ENCODE measurements around the gene PHEX. TPM values are rescaled to one million over a fixed set of nuclear protein-coding genes. Genes with fewer than 3 reads are reported as not detected.

The PHEX gene
- total RNA-seq, 4 donors from 2014 or later = 0.14 to 0.20 TPM; not detected in 2

GRCh38 chrX:22039541-22039940, 7.4 kb downstream of the PHEX start:
- no peak for DNase-seq
- in situ Hi-C loops (cut with MboI; ENCODE audit: low pct_ligation_motif_present in 1 of 4, low pct_unique_long_range_greater_than_20kb in 1 of 4, low sequenced_read_pairs in 3 of 4) = no loop called here
- intact Hi-C loops (cut with DNase I; ENCODE audit: low total_unique reads) = no loop called here
- 88% methylated on average over 6 of the region's 6 CpGs; no CpG with 5 or more reads in 1 of the 2 donors for WGBS, 2 donors (ENCODE audit: low coverage in 1 of 2)
- H3K27ac ChIP-seq = no peak overlapping the region
- TF ChIP-seq POLR2A (IDR thresholded peaks at IDR 0.05) (no peak), CTCF (IDR thresholded peaks at IDR 0.05) (no peak), EP300 (IDR thresholded peaks at IDR 0.05; ENCODE audit: low read depth) (no peak)
- no peaks in the 10 kb centered on the region for H3K9me3 ChIP-seq
- H3K4me3 ChIP-seq = no peak overlapping the region
- H3K36me3 ChIP-seq = no peaks in the 10 kb centered on the region
- no peaks in the 10 kb centered on the region for H3K4me1 ChIP-seq
- H3K27me3 ChIP-seq = no peaks in the 10 kb centered on the region

DNA sequence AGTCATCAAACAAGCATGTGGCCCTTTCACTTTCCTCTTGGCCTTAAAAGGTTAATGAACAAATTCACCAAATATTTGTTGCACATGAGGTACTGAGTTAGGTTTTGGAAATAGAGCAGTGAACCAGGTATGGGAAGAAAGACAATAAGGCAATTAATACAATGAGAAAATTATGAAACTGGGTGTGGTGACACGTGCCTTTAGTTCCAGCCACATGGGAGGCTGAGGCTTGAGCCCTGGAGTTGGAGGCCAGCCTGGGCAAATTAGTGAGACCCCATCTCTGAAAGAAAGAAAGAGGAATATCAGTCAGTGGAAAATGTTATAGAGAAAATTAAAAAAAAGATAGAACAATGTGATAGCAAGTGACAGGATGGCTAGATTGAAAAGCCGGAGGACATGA, 8.1 kb downstream of the PHEX start:
- intact Hi-C loops (cut with DNase I; ENCODE audit: low total_unique reads) = no loop called here
- H3K4me1 ChIP-seq = no peaks in the 10 kb centered on the region
- no peak for DNase-seq
- H3K9me3 ChIP-seq = no peaks in the 10 kb centered on the region
- H3K36me3 ChIP-seq = no peaks in the 10 kb centered on the region
- H3K27ac ChIP-seq = no peak overlapping the region
- in situ Hi-C loops (cut with MboI; ENCODE audit: low pct_ligation_motif_present in 1 of 4, low pct_unique_long_range_greater_than_20kb in 1 of 4, low sequenced_read_pairs in 3 of 4) = no loop called here
- WGBS, 2 donors (ENCODE audit: low coverage in 1 of 2) = 76 to 80% methylated on average over 2 of the region's 2 CpGs
- H3K27me3 ChIP-seq = no peaks in the 10 kb centered on the region
- no peak for TF ChIP-seq CTCF (IDR thresholded peaks at IDR 0.05)
- no peak for TF ChIP-seq POLR2A (IDR thresholded peaks at IDR 0.05)
- TF ChIP-seq EP300 (IDR thresholded peaks at IDR 0.05; ENCODE audit: low read depth) = no peak
- TF ChIP-seq POLR2AphosphoS5 (IDR thresholded peaks at IDR 0.05) = no peak
- H3K4me3 ChIP-seq = no peak overlapping the region

DNA sequence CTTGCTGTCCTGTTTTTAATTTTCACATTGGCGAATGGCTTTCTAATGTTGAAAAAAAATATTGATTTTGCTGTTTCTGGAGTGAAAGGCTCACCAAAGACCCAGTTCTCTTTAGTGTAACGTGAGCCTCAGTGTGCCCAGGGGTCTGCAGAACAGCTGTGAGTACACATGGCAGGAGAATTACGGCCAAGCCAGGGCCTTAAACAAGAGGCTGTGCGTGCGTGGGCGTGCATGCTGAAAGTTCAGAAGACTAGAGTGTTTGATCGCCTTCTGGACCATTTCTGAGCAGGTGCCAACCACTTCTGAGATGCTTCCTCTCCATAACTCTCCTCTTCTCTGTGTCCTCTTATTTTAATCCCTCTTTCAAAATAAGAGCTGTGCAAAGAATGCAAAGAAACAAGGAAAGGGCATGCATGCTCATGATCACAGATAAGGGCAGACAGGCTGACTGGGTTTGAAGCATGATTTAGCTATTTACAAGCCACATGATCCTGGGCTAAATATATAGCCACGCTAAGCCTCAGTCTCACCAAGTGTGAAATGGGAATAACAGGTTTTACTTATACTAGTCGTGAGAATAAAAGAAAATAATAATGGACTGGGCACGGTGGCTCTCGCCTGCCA, 9.9 kb downstream of the PHEX start:
- intact Hi-C loops (cut with DNase I; ENCODE audit: low total_unique reads) (no loop called here), in situ Hi-C loops (cut with MboI; ENCODE audit: low pct_ligation_motif_present in 1 of 4, low pct_unique_long_range_greater_than_20kb in 1 of 4, low sequenced_read_pairs in 3 of 4) (no loop called here)
- no peaks in the 10 kb centered on the region for H3K36me3 ChIP-seq
- TF ChIP-seq CTCF (IDR thresholded peaks at IDR 0.05) = no peak
- TF ChIP-seq EP300 (IDR thresholded peaks at IDR 0.05; ENCODE audit: low read depth) = no peak
- TF ChIP-seq POLR2A (IDR thresholded peaks at IDR 0.05) = no peak
- no peak for TF ChIP-seq POLR2AphosphoS5 (IDR thresholded peaks at IDR 0.05)
- H3K4me1 ChIP-seq = no peaks in the 10 kb centered on the region
- H3K4me3 ChIP-seq = no peak overlapping the region
- DNase-seq = no peak
- H3K27ac ChIP-seq = no peak overlapping the region
- WGBS, 2 donors (ENCODE audit: low coverage in 1 of 2) = 83% methylated on average over 11 of the region's 11 CpGs; no CpG with 5 or more reads in 1 of the 2 donors
- H3K27me3 ChIP-seq = no peaks in the 10 kb centered on the region
- no peaks in the 10 kb centered on the region for H3K9me3 ChIP-seq

GRCh38 chrX:22043872-22044271, 11.7 kb downstream of the PHEX start:
- no peaks in the 10 kb centered on the region for H3K36me3 ChIP-seq
- H3K27me3 ChIP-seq = no peaks in the 10 kb centered on the region
- DNase-seq = no peak
- intact Hi-C loops (cut with DNase I; ENCODE audit: low total_unique reads) = no loop called here
- H3K4me3 ChIP-seq = no peak overlapping the region
- 59% methylated on average over 4 of the region's 4 CpGs; no CpG with 5 or more reads in 1 of the 2 donors for WGBS, 2 donors (ENCODE audit: low coverage in 1 of 2)
- H3K27ac ChIP-seq = no peak overlapping the region
- no peaks in the 10 kb centered on the region for H3K4me1 ChIP-seq
- TF ChIP-seq EP300 (IDR thresholded peaks at IDR 0.05; ENCODE audit: low read depth) = no peak
- no peak for TF ChIP-seq POLR2AphosphoS5 (IDR thresholded peaks at IDR 0.05)
- in situ Hi-C loops (cut with MboI; ENCODE audit: low pct_ligation_motif_present in 1 of 4, low pct_unique_long_range_greater_than_20kb in 1 of 4, low sequenced_read_pairs in 3 of 4) = no loop called here
- H3K9me3 ChIP-seq = no peaks in the 10 kb centered on the region

DNA sequence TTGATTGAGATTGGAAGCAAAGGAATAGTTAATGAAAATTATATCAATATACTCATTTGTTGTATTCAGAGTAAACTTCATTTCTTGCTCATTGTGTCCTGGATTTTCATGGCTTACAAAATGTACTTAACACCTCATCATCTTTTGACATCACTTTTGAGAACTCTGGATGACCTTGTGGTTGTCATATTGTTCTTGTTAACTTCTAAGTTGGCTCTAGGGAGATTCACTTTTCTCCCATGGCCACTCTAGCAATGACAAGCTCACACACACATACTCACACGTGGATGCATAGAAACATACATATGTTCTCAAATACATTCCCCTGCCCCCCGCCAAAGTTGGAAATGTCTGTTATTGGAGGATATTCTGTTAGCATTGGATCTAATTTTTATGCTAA, 15.3 kb downstream of the PHEX start:
- H3K36me3 ChIP-seq = no peaks in the 10 kb centered on the region
- H3K27ac ChIP-seq = no peak overlapping the region
- DNase-seq = no peak
- H3K4me1 ChIP-seq = no peaks in the 10 kb centered on the region
- intact Hi-C loops (cut with DNase I; ENCODE audit: low total_unique reads) (no loop called here), in situ Hi-C loops (cut with MboI; ENCODE audit: low pct_ligation_motif_present in 1 of 4, low pct_unique_long_range_greater_than_20kb in 1 of 4, low sequenced_read_pairs in 3 of 4) (no loop called here)
- TF ChIP-seq POLR2AphosphoS5 (IDR thresholded peaks at IDR 0.05) (no peak), POLR2A (IDR thresholded peaks at IDR 0.05) (no peak), CTCF (IDR thresholded peaks at IDR 0.05) (no peak), EP300 (IDR thresholded peaks at IDR 0.05; ENCODE audit: low read depth) (no peak)
- H3K27me3 ChIP-seq = no peaks in the 10 kb centered on the region
- no peak overlapping the region for H3K4me3 ChIP-seq
- 59 to 75% methylated on average over 2 of the region's 2 CpGs for WGBS, 2 donors (ENCODE audit: low coverage in 1 of 2)
- no peaks in the 10 kb centered on the region for H3K9me3 ChIP-seq
